Upper lobe of right lung (tissue), 1 donor: Measurements from ENCODE around the gene YDJC. TPM values are rescaled to one million over a fixed set of nuclear protein-coding genes. Genes with fewer than 3 reads are reported as not detected.
"Not testable (repeated sequence)": the region's sequence is repeated elsewhere in the genome, so short reads cannot be mapped to it uniquely, and the experiment has no call there.

ENCODE experiments used
- ATAC-seq: fragments of 200-7000 bp; cut with Tn5 transposase; one replicate; pipeline ENCODE4 v1.9.1; 2020; ENCODE audit warnings: mild to moderate bottlenecking, moderate library complexity
- DNase-seq: peaks from one replicate; pipeline ENCODE4 v3.0.0-alpha.2; 2020
- H3K27ac ChIP-seq: fragments of 200-600 bp; one replicate; pipeline ENCODE4 v1.8.0; 2022
- H3K27me3 ChIP-seq: fragments of 200-600 bp; one replicate; pipeline ENCODE4 v1.8.0; 2022; ENCODE audit warnings: mild to moderate bottlenecking
- H3K36me3 ChIP-seq: fragments of 200-600 bp; one replicate; pipeline ENCODE4 v1.8.0; 2022
- H3K4me1 ChIP-seq: fragments of 200-600 bp; one replicate; pipeline ENCODE4 v1.8.0; 2022
- H3K4me3 ChIP-seq: fragments of 200-600 bp; one replicate; pipeline ENCODE4 v1.8.0; 2022; ENCODE audit warnings: mild to moderate bottlenecking
- H3K9me3 ChIP-seq: fragments of 200-600 bp; one replicate; pipeline ENCODE4 v1.8.0; 2022
- intact Hi-C: fragments of 100-400 bp; cut with DNase I; formaldehyde crosslinking; loops from one replicate; pipeline ENCODE4 v1.11.0; 2022
- total RNA-seq: library from RNA; stranded (reverse); fragmentation: NEBNext Ultra II Directional; extraction: Animal tissue kit (Norgen Biotek cat#: 25700); gene quantifications from one replicate; pipeline ENCODE4 v1.2.1, GENCODE V29; 2021
- TF ChIP-seq, protein P1 (sequence below): fragments of 200-600 bp; IDR thresholded peaks from one replicate; pipeline ENCODE4 v1.8.0; 2022; ENCODE audit warnings: antibody characterized with exemption
- donor health status: DM: no; HTN: yes; CAD: no; lungs with severe emphysema.

YDJC gene
- total RNA-seq, 1 donor from 2014 or later: 13.9 TPM

DNA sequence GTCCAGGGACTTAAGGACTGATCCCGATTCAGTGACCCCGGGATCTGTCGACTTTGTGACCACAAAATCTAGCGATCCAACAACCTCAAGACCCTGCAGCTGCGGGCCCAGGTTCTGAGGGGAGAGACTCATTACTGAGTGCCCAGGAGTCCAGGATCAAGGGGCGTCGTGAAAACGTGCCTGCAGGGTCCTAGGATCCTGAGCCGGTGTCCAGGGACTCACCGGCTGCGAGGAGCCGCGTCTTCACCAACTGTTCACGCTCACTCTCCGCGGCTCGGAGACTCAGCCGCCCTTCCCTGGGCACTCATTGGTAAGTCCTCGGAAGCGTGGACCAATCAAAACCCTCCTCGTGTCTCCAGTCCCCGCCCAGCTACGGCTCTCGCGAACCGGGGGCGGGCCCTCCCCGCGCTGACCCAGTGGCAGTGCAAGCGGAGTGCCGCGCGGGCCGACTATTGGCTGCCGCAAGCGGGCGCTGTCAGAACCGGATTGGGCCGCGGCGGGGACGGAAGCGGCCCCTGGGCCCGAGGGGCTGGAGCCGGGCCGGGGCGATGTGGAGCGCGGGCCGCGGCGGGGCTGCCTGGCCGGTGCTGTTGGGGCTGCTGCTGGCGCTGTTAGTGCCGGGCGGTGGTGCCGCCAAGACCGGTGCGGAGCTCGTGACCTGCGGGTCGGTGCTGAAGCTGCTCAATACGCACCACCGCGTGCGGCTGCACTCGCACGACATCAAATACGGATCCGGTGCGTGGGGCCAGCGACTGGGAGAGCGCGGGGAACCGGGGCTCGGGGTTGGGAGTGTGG, 12.2 kb upstream of the YDJC start, which contains the start of gene SDF2L1:
TSS of gene SDF2L1 (plus strand) at position 514 of the 795 bp plus-strand sequence. CDS start at position 549, 35 bp downstream.
- DNase-seq (peak; percentile 99), ATAC-seq (peak; percentile 98)
- TF ChIP-seq, protein P1, sequence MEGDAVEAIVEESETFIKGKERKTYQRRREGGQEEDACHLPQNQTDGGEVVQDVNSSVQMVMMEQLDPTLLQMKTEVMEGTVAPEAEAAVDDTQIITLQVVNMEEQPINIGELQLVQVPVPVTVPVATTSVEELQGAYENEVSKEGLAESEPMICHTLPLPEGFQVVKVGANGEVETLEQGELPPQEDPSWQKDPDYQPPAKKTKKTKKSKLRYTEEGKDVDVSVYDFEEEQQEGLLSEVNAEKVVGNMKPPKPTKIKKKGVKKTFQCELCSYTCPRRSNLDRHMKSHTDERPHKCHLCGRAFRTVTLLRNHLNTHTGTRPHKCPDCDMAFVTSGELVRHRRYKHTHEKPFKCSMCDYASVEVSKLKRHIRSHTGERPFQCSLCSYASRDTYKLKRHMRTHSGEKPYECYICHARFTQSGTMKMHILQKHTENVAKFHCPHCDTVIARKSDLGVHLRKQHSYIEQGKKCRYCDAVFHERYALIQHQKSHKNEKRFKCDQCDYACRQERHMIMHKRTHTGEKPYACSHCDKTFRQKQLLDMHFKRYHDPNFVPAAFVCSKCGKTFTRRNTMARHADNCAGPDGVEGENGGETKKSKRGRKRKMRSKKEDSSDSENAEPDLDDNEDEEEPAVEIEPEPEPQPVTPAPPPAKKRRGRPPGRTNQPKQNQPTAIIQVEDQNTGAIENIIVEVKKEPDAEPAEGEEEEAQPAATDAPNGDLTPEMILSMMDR: peak; percentile 33
- Histone ChIP-seq H3K4me3 (peak within 1 kb of the TSS; percentile 78), H3K9me3 (no peaks in the 10 kb centered on the region), H3K36me3 (peaks cover 23% of the 10 kb centered on the region), H3K4me1 (peaks cover 13% of the 10 kb centered on the region), H3K27me3 (no peaks in the 10 kb centered on the region), H3K27ac (peak within 1 kb of the TSS; percentile 77)
- intact Hi-C loops: no loop called here

DNA sequence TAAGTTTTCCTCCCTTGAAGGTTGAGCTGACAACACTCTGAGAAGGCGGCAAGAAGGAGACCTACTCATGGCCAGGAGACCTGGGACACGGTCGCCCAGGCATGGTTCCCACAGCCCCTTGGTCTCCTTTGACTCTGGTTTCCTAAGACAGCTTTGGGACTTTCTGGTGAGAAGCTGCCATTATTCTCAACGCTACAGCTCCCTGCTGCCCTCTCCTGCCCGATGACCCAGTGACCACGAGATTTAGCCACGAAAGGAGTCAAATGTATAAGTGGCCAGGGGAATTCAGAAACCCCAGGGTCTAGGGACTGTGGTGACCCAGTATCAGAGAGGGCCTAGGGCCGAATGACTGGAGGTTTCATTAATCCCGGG, 11.6 kb upstream of the YDJC start:
- Histone ChIP-seq H3K36me3 (peaks cover 21% of the 10 kb centered on the region), H3K4me1 (peaks cover 9% of the 10 kb centered on the region), H3K9me3 (no peaks in the 10 kb centered on the region), H3K4me3 (peak overlapping the region; percentile 78), H3K27ac (peak overlapping the region; percentile 67), H3K27me3 (no peaks in the 10 kb centered on the region)
- intact Hi-C loops: no loop called here
- TF ChIP-seq, protein P1: peak; percentile 45
- ATAC-seq: peak; percentile 45
- peak; percentile 79 for DNase-seq

DNA sequence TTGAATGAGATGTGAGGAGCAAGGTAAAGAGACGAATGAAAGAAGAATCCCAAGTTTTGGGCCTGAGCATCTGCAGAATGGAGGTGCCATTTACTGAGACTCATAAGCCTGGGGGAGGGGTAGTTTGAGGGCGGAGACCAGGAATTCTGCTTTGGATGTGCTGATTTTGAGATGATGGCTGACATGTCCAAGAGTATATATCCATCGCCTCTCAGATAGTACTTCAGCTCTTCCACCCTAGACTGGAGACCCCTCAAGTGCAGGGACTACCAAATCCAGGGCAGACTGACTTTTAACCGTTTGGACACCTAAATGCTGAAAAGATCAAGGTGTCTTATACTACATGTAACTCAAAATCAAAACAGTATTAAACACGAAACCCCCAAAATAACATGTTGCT, 11.0 kb upstream of the YDJC start:
- ATAC-seq: no peak
- Histone ChIP-seq H3K9me3 (no peaks in the 10 kb centered on the region), H3K27ac (no peak overlapping the region), H3K4me3 (no peak overlapping the region), H3K4me1 (peaks cover 9% of the 10 kb centered on the region), H3K36me3 (peaks cover 17% of the 10 kb centered on the region), H3K27me3 (no peaks in the 10 kb centered on the region)
- TF ChIP-seq, protein P1: no peak
- intact Hi-C loops: no loop called here
- no peak for DNase-seq

DNA sequence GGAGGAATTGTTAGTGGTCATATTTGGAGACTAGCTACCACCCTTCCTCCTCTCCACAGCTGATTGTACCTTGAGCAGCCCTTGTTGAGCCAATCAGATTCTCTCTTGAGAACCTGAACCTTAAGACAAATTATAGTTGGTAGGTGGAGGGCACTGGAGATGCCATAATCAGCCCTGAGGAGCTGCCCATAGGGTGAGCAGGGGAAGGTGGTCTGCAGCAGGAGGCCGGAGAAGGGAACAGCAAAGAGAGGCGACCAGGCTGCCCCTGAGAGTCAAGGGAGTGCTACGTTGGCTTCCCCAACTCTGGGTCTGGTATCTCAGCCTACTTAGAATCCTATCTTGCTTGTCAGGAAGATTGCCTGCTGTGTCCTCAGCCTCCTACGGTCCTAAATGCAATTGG, 9.5 kb upstream of the YDJC start:
- no peak overlapping the region for H3K4me3 ChIP-seq
- H3K9me3 ChIP-seq: no peaks in the 10 kb centered on the region
- ATAC-seq (no peak), DNase-seq (no peak)
- H3K27ac ChIP-seq: no peak overlapping the region
- peaks cover 9% of the 10 kb centered on the region for H3K4me1 ChIP-seq
- intact Hi-C loops: no loop called here
- TF ChIP-seq, protein P1: no peak
- H3K27me3 ChIP-seq: no peaks in the 10 kb centered on the region
- H3K36me3 ChIP-seq: peaks cover 8% of the 10 kb centered on the region

DNA sequence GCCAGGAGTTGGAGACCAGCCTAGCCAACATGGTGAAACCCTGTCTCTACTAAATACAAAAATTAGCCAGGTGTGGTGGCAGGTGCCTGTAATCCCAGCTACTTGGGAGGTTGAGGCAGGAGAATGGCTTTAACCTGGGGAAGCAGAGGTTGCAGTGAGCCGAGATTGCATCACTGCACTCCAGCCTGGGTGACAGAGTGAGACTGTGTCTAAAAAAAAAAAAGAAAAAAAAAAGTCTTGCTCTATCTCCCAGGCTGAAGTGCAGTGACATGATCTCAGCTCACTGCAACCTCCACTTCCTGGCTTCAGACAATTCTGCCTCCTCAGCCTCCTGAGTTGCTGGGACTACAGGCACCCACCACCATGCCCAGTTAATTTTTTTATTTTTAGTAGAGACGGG, 7.6 kb upstream of the YDJC start:
- ATAC-seq, H3K9me3 ChIP-seq, DNase-seq, H3K36me3 ChIP-seq, H3K4me3 ChIP-seq, H3K27ac ChIP-seq, intact Hi-C loops, H3K4me1 ChIP-seq, H3K27me3 ChIP-seq: not testable (repeated sequence)

DNA sequence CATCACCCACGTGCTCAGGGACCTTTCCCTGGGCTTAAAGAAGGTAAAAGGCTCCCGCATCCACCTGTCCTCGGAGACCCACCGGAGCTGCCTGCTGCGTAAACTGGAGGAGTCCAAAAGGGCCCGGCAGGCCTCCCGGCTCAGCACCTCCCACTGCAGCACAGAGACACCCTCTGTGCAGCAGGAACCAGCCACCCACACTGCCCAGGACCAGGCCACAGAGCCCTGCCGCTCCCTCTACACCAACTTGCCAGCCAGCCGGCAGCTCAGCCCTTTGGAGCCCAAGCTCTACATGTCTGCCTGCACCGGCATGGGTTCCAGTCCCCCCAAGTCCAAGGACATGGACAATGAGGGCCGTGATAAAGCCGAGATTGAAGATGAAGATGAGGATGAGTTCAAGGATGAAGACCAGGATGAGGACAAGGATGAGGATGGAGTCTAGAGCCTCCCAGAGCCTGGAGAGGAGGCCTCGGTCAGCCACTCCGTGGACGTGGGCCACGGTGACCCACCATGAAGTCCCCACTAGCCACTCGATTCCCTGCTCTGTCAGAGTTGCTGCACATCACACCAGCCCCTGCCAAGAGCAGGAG, 6.9 kb upstream of the YDJC start:
- Histone ChIP-seq H3K9me3 (no peaks in the 10 kb centered on the region), H3K4me1 (no peaks in the 10 kb centered on the region), H3K4me3 (no peak overlapping the region), H3K27ac (no peak overlapping the region), H3K27me3 (no peaks in the 10 kb centered on the region), H3K36me3 (no peaks in the 10 kb centered on the region)
- ATAC-seq: no peak
- no peak for DNase-seq
- intact Hi-C loops: no loop called here
- TF ChIP-seq, protein P1: no peak
